Effector memory CD8-positive, alpha-beta T cell (primary cell): ENCODE measurements around the gene PHLPP1.
"Not testable (repeated sequence)": the region's sequence is repeated elsewhere in the genome, so short reads cannot be mapped to it uniquely, and the experiment has no call there.

Experiments
- ATAC-seq: fragments of 150-1000 bp; cut with Tn5 transposase; replicated peaks from 2 replicates; pipeline ENCODE4 v1.10.0; 2021; ENCODE audit warnings: mild to moderate bottlenecking, moderate library complexity
- DNase-seq, 3 experiments: peaks; one replicate each; pipeline ENCODE4 v3.0.0; 2021
- H3K27ac Mint-ChIP-seq, 2 donors: one replicate each; pipeline ENCODE4 v1.8.0; 2022; ENCODE audit warnings: mild to moderate bottlenecking in 2 of 2, mixed read lengths in 2 of 2, moderate library complexity in 2 of 2
- H3K27me3 Mint-ChIP-seq, 2 donors: one replicate each; pipeline ENCODE4 v1.8.0; 2022; ENCODE audit warnings: mixed read lengths in 2 of 2
- H3K36me3 Mint-ChIP-seq: one replicate; pipeline ENCODE4 v1.8.0; 2022; ENCODE audit warnings: mild to moderate bottlenecking, moderate library complexity, mixed read lengths; ENCODE audit not compliant: insufficient read depth
- H3K4me1 Mint-ChIP-seq, 2 donors: one replicate each; pipeline ENCODE4 v1.8.0; 2022; ENCODE audit warnings: low read depth in 2 of 2, mixed read lengths in 2 of 2
- H3K4me3 Mint-ChIP-seq, 2 donors: one replicate each; pipeline ENCODE4 v1.8.0; 2022; ENCODE audit warnings: mild to moderate bottlenecking in 2 of 2, mixed read lengths in 2 of 2, moderate library complexity in 2 of 2
- H3K9me3 Mint-ChIP-seq, 2 donors: one replicate each; pipeline ENCODE4 v1.8.0; 2022; ENCODE audit warnings: mixed read lengths in 2 of 2

PHLPP1 gene

DNA sequence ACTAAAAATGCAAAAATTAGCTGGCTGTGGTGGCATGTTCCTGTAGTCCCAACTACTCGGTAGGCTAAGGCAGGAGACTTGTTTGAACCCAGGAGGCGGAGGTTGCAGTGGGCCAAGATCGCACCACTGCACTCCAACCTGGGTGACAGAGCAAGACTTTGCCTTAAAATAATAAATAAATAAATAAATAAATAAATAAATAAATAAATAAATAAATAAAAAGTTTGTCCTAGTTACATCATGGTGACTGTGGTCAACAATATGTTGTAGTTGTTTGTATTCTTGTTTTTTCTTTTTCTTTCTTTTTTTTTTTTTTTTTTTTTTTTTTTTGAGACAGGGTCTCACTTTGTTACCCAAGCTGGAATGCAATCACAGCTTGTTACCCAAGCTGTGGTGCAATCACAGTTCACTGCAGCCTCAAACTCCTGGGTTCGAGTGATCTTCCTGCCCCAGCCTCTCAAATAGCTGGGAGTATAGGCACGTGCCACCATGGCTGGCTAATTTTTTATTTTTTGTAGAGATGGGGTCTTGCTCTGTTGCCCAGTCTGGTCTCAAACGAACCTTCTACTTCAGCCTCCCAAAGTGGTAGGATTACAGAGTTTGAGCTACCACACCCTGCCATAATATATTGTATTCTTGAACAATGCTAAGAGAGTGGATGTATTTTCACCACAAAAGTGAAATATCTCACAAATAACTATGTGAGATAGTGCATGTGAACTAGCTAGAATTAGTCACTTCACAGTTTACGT lies 185.0 kb downstream of the PHLPP1 start:
- DNase-seq, result no peak
- Mint-ChIP-seq H3K4me3 (no peak overlapping the region), H3K27me3 (no peaks in the 10 kb centered on the region), H3K9me3 (no peaks in the 10 kb centered on the region), H3K36me3 (peaks cover 14% of the 10 kb centered on the region), H3K4me1 (no peaks in the 10 kb centered on the region), H3K27ac (no peak overlapping the region)
- ATAC-seq, result no peak

DNA sequence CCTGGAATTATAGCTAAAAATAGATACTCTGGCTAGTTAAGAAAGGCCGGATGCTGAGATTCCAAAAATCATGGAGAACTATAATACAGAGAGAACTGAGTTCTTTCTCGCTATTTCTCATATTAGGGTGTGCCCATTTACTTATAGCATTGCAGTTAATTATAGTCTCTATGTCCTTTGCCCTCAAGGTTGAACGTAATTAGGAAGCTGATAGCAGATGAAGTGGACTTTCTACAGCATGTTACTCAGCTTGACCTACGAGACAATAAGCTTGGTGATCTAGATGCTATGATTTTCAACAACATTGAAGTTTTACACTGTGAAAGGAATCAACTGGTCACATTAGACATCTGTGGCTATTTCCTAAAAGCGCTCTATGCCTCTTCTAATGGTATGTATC lies 187.4 kb downstream of the PHLPP1 start:
- no peak for ATAC-seq
- Mint-ChIP-seq H3K4me1 (no peaks in the 10 kb centered on the region), H3K27me3 (no peaks in the 10 kb centered on the region), H3K36me3 (peaks cover 12% of the 10 kb centered on the region), H3K4me3 (no peak overlapping the region), H3K27ac (no peak overlapping the region), H3K9me3 (no peaks in the 10 kb centered on the region)
- DNase-seq, result no peak

DNA sequence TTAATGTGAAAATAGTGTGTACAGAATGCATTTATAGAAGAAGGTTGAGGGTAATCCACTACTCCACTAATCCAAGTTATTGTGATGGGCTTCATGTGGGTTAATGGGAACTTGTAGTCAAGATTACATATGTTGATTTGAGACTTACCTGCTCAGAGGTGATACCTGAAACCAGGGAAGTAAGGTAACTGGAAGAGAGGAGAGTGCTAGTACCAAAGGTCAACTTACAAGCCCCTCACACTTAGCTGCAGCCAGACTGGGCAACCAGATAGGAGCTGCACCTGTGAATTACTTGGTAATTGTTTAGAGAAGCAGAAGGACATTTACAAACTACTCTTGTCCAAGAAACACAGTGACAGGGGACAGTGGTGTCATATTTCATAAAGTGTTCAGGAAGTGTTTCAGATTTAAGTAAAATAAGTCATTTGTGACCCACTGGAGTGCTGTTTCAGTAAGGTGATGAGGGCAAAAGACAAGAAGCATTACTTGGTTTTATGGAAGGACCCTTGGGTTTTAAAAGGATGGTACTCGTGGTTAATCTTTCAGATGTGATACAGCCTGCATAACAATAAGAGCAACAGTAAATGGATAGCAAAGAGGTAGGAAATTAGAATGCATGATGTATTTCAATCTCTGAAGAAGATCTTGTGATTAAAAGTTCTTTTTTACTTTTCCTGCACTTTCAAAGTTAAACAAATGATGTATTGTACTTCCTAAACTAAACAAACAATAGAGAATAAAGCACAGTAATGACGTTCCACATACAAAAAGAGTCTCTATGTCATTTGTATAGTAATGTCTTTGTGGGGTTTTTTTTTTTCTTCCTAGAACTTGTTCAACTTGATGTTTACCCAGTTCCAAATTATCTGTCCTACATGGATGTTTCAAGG lies 189.3 kb downstream of the PHLPP1 start:
- no peak overlapping the region for H3K4me3 Mint-ChIP-seq
- H3K27me3 Mint-ChIP-seq, result no peaks in the 10 kb centered on the region
- H3K9me3 Mint-ChIP-seq, result no peaks in the 10 kb centered on the region
- no peaks in the 10 kb centered on the region for H3K4me1 Mint-ChIP-seq
- DNase-seq (no peak), ATAC-seq (no peak)
- H3K36me3 Mint-ChIP-seq, result peaks cover 9% of the 10 kb centered on the region
- H3K27ac Mint-ChIP-seq, result no peak overlapping the region

DNA sequence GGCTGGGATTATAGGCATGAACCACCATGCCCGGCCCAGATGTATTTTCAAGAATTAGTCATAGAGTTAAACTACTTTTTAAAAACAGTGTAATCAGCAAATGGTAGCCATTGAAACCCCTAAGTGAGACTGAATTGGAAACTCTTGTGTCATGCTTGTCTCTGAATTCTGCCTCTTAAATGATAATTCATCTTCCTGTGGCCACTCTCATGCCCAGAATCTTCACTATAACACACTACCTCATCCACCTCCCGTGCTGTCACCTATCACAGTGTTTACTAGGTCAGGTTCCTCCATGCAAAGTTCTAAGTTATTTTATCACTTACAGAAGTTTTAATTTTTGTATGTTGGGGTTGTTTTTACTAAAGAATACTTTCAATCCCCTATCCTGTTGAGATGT lies 197.5 kb downstream of the PHLPP1 start:
- Mint-ChIP-seq H3K27ac (peak overlapping the region in 1 of 2 donors; percentile 23), H3K36me3 (peaks cover 3% of the 10 kb centered on the region), H3K4me1 (no peaks in the 10 kb centered on the region), H3K4me3 (no peak overlapping the region), H3K27me3 (no peaks in the 10 kb centered on the region), H3K9me3 (no peaks in the 10 kb centered on the region)
- DNase-seq, result no peak
- ATAC-seq, result no peak

DNA sequence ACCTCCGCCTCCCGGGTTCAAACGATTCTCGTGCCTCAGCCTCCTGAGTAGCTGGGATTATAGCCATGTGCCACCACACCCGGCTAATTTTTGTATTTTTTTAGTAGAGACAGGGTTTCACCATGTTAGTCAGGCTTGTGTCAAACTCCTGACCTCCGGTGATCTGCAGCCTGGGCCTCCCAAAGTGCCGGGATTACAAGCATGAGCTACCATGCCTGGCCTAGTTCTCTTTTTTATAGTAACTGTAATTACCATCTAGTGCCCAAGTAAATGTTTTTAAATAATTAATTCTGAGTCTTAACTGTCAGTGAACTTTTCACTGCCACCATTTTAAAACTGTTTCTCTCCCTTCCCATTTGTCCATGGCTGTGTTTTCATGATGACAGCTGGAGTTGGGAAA lies 198.5 kb downstream of the PHLPP1 start:
- not testable (repeated sequence) for H3K9me3 Mint-ChIP-seq, H3K27ac Mint-ChIP-seq, H3K4me3 Mint-ChIP-seq, H3K27me3 Mint-ChIP-seq, H3K4me1 Mint-ChIP-seq, H3K36me3 Mint-ChIP-seq, DNase-seq, ATAC-seq

DNA sequence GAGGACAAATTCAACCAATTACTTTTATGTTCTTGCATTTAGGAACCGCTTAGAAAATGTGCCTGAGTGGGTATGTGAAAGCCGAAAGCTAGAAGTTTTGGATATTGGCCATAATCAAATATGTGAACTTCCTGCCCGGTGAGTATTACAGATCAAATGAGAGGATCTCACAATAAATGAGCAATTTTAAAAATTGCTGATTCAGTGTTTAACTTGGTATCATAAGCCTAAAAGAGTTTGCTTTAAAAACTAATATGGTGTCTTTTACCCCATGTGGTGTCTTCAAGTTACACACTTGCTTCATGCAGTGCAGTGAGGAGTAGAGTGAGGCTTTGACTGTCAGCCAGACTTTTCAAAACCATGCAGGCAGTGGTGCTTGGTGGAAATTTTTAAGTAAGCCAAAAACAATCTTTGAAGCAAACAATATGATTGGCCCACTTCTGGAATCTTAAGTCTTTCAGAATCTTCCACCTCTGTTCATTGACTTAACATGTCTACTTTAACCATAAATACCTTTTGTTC lies 199.6 kb downstream of the PHLPP1 start:
- Mint-ChIP-seq H3K36me3 (peaks cover 3% of the 10 kb centered on the region), H3K4me1 (no peaks in the 10 kb centered on the region), H3K27ac (no peak overlapping the region), H3K4me3 (no peak overlapping the region), H3K9me3 (no peaks in the 10 kb centered on the region), H3K27me3 (no peaks in the 10 kb centered on the region)
- DNase-seq, result no peak
- ATAC-seq, result no peak

DNA sequence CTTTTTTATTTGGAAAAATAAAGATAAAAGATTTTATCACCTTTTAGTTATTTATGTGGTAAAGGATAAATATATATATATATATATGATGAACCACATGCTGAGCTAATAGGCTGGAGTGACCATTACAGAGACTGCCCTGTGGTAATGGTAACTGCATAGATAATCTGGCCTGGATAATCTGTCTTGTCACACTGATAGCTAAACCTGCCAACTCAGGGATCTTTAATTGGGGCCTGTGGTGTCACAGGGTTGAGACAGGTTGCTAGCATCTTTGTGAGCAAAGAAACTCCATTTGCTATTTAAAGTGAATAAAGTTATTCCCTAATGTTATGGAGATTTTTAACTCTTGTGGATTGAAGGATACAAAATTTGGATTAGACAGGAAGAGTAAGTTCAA lies 203.0 kb downstream of the PHLPP1 start:
- H3K4me3 Mint-ChIP-seq, result no peak overlapping the region
- no peaks in the 10 kb centered on the region for H3K4me1 Mint-ChIP-seq
- no peaks in the 10 kb centered on the region for H3K36me3 Mint-ChIP-seq
- H3K9me3 Mint-ChIP-seq, result no peaks in the 10 kb centered on the region
- H3K27ac Mint-ChIP-seq, result no peak overlapping the region
- no peaks in the 10 kb centered on the region for H3K27me3 Mint-ChIP-seq
- ATAC-seq, result no peak
- no peak for DNase-seq

DNA sequence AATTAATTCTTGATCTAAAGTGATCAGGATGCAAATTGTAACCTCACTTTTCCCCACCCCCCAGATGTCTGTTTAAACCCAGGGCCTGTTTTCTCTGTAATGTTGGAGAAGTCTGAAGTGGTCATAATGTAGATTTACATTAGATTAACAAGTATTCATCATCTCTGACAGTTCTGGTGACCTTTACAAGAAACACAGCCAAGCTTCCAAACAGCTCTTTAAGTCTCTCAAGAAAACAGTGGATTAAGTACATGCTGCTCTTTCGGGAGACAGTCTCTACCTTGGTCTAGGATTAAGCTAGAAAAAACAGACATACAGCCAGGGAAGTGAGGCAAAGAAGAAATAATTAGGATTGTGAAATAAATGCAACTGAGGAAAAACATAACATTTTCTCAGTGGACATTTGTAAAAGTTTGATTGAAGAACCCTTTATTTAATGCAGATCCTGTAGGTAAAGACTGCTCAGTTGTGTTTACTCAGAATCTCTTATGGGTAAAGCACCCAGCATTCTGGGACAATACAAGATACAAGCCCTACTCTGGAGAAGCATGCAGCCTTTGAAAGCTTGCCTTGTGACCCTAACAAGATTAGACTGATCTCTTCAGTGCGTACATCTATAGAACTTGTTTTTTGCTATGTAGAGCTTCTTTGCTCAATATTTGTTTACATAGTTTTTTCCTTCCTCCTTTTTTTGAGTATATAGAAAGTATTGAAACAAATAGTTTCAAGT lies 203.9 kb downstream of the PHLPP1 start:
- ATAC-seq (no peak), DNase-seq (no peak)
- no peaks in the 10 kb centered on the region for H3K4me1 Mint-ChIP-seq
- no peaks in the 10 kb centered on the region for H3K9me3 Mint-ChIP-seq
- no peaks in the 10 kb centered on the region for H3K36me3 Mint-ChIP-seq
- H3K4me3 Mint-ChIP-seq, result no peak overlapping the region
- H3K27me3 Mint-ChIP-seq, result no peaks in the 10 kb centered on the region
- no peak overlapping the region for H3K27ac Mint-ChIP-seq

DNA sequence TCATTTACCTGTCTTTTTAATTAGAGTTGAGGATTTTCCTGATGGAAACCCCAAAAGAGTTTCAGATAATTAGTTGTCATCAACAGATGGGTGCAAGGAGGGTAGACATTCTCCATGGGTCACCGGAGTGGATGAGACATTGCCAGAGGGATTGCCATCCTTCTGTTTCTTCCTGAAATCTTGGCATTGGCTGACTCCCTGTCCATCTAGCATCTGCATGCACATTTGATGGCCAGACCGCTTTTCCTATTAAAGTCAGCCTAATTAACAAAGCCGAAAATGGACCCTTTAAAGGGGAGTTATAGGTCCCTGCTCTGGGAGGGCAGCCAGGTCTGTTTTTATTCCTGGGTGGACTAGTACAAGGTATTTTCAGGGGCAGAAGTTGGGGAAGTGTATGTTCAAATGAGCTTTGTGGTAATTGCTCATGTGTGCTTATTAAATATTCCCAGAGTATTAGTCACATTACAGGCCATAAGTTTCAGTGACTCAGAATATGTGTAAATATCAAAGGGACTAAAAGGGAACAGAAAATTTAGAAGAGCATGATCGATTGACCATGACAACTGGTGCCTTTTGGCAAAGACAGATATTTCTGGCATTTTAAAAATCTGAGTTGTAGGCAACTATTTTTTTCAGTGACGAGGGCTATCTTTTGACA lies 209.8 kb downstream of the PHLPP1 start:
- Mint-ChIP-seq H3K9me3 (no peaks in the 10 kb centered on the region), H3K27ac (no peak overlapping the region), H3K4me1 (no peaks in the 10 kb centered on the region), H3K4me3 (no peak overlapping the region), H3K36me3 (no peaks in the 10 kb centered on the region), H3K27me3 (no peaks in the 10 kb centered on the region)
- DNase-seq (no peak), ATAC-seq (no peak)

DNA sequence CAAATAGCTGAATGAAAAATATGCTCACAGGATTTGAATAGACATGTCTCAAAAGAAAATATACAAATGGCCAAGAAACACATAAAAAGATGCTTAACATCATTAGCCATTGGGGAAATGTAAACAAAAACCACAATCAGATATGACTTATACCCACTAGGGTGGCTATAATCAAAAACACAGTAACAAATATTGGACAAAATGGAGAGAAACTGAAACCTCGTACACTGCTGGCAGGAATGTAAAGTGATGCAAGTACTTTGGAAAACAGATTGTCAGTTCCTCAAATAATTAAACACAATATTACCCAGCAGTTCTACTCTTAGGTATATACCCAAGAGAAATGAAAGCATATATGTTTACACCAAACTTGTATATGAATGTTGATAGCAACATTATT lies 213.0 kb downstream of the PHLPP1 start:
- no peaks in the 10 kb centered on the region for H3K4me1 Mint-ChIP-seq

DNA sequence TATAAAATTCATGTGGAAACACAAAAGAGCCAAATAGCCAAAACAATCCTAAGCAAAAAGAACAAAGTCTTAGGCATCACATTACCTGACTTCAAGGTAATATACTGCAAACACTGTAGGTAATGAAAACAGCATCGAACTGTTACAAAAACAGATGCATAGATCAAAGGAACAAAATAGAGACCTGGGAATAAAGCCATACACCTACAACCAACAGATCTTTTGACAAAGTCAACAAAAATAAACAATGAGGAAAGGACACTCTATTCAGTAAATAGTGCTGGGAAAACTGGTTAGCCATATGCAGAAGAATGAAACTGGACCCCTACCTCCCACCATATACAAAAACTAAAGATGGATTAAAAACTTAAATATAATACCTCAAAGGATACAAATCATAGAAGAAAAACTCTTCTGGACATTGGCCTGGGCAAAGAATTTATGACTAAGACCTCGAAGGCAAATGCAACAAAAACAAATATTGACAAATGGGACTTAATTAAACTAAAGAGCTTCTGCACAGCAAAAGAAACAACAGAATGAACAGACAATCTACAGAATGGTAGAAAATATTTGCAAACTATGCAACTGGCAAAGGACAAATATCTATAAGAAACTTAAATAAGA lies 218.0 kb downstream of the PHLPP1 start:
- H3K9me3 Mint-ChIP-seq, result peaks cover 2 to 7% of the 10 kb centered on the region in 2 donors
- no peak for ATAC-seq
- H3K27me3 Mint-ChIP-seq, result no peaks in the 10 kb centered on the region

More for the DNA sequence above, 213.0 kb downstream of the PHLPP1 start:
- ATAC-seq (no peak), DNase-seq (no peak)
- Mint-ChIP-seq H3K36me3 (no peaks in the 10 kb centered on the region), H3K4me3 (no peak overlapping the region), H3K27me3 (no peaks in the 10 kb centered on the region), H3K9me3 (peaks cover 0 to 2% of the 10 kb centered on the region in 2 donors), H3K27ac (no peak overlapping the region)

DNA sequence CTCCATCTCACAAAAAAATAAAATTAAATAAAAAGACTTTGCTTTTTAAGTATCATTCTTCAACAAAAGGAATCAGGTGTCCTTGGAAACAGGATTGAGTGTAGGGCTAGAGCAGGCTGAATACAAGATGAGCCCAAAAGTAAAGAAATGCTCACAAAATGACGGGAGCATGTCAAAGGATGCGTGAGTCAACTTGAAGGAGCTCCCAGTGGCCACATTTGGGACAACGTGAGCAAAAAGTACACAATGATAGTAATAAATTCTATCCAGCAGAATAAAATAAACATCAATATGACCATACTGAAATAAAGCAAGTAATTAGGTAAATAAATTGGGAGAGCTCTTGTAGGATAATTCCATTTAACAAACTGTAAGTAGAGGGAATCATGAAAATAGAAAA lies 220.7 kb downstream of the PHLPP1 start:
- Mint-ChIP-seq H3K4me1 (no peaks in the 10 kb centered on the region), H3K4me3 (no peak overlapping the region)
- no peak for ATAC-seq

More for the DNA sequence above, 218.0 kb downstream of the PHLPP1 start:
- Mint-ChIP-seq H3K4me1 (no peaks in the 10 kb centered on the region), H3K36me3 (no peaks in the 10 kb centered on the region), H3K4me3 (no peak overlapping the region), H3K27ac (no peak overlapping the region)
- no peak for DNase-seq

DNA sequence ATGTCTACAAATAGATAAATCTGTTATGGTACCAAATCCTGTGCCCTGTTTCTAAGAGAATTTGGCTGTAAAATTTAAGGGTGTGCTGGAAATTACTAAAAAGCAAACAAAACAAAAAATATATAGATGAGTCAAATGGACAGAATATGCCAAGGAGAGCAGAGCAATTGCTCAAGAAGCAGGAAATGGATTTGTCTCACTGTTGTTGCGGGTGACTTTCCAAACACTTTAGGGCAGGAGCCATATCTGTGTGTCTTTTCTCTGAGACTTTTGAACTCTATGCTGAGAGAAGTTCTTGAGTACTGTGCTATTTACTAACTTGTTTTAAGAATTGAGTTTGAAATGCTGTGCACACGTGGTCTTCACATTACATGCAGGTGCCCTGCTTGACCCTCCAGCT lies 221.7 kb downstream of the PHLPP1 start:
- Mint-ChIP-seq H3K4me1 (no peaks in the 10 kb centered on the region), H3K4me3 (no peak overlapping the region), H3K9me3 (peaks cover 0 to 7% of the 10 kb centered on the region in 2 donors), H3K27me3 (no peaks in the 10 kb centered on the region), H3K27ac (no peak overlapping the region), H3K36me3 (no peaks in the 10 kb centered on the region)
- ATAC-seq (no peak), DNase-seq (no peak)

More for the DNA sequence above, 220.7 kb downstream of the PHLPP1 start:
- no peaks in the 10 kb centered on the region for H3K27me3 Mint-ChIP-seq
- H3K36me3 Mint-ChIP-seq, result no peaks in the 10 kb centered on the region
- DNase-seq, result no peak
- H3K9me3 Mint-ChIP-seq, result peaks cover 2 to 7% of the 10 kb centered on the region in 2 donors
- no peak overlapping the region for H3K27ac Mint-ChIP-seq
